Measurements from ENCODE around the gene ZNF474. TPM values are rescaled to one million over a fixed set of nuclear protein-coding genes. Genes with fewer than 3 reads are reported as not detected.

Gene ZNF474
- total and polyA plus RNA-seq, 2 of the 8 experiments (the other 6 are each of a cell fraction or from before 2014, with no cell fraction given): not detected

DNA sequence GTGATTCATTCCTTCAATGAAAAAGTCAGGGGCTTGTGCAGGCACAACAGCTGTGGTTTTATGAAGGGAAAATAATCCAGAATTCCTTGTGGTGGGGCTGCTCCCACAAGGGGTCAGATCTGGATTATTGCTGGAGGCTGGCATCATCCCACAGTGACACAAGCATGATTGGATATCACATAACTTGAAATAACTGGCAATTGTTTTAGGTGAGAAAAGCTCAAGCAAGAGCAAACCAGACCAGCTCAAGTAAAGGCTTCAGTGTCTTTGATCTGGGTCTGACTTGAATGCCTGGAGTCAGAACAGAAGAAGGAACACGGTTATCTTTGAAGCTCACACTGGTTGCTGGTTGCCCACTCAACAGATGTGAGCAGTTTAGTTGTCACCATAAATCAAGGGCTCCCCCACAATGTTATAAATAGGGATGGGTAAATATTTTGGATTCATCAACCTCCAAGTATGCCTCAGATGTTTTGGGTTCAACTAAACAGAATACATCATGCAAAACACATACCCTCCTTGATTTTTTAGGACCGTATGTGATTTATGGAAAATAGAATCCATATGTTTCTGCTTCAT is 3.1 kb upstream of the ZNF474 start:
- no peak overlapping the region for H4K5ac ChIP-seq (ENCODE audit: insufficient read length, low read depth, low read length)
- no peak for DNase-seq (ENCODE audit: low read depth in 1 of 2, low spot score in 2 of 2)
- H2AK5ac ChIP-seq (ENCODE audit: low read depth, low read length): no peak overlapping the region
- WGBS, 2 experiments (ENCODE audit: extremely low coverage in 1 of 2, insufficient coverage in 1 of 2, insufficient read length in 1 of 2, insufficient replicate concordance in 2 of 2, low coverage in 1 of 2, low lambda C conversion rate in 2 of 2, missing lambda C conversion rate in 1 of 2): 86% methylated on average over 2 of the region's 2 CpGs; no CpG with 5 or more reads in 1 of the 2 experiments
- H3K4me1 ChIP-seq (replicated peaks in 1 of 4; ENCODE audit: control insufficient read depth in 3 of 4, insufficient read depth in 4 of 4, low read length in 3 of 4): peaks cover 2 to 6% (median 3%) of the 10 kb centered on the region in 4 experiments; a peak in 3 of 7 replicates
- H3K9me3 ChIP-seq (ENCODE audit: insufficient read depth in 2 of 2, low read depth in 1 of 2, low read length in 1 of 2): no peaks in the 10 kb centered on the region
- H2AFZ ChIP-seq (ENCODE audit: low read length): no peak overlapping the region
- H3K27ac ChIP-seq (ENCODE audit: low read depth, low read length): no peak overlapping the region
- ChIA-PET POLR2A (ENCODE audit: partially characterized antibody) (interaction anchor here (1.2 kb wide), 1 partner anchor 24 kb away, joined by 4 read pairs; no protein-coding TSS in a partner anchor), CTCF (ENCODE audit: partially characterized antibody) (interaction anchor here (0.6 to 2.2 kb wide), 9 partner anchors 10 to 374 kb away, joined by 3 to 14 read pairs (median 4); no protein-coding TSS in a partner anchor)
- H2BK120ac ChIP-seq (replicated peaks; ENCODE audit: low read depth, low read length): no peak overlapping the region
- H2BK12ac ChIP-seq (ENCODE audit: low read depth, low read length): no peak overlapping the region
- H2BK5ac ChIP-seq (ENCODE audit: low read depth, low read length): no peak overlapping the region
- H3K14ac ChIP-seq (ENCODE audit: insufficient read length): no peak overlapping the region
- no peak overlapping the region for H4K91ac ChIP-seq (replicated peaks; ENCODE audit: insufficient read length, low read length)
- no peak overlapping the region for H3K4me2 ChIP-seq (ENCODE audit: insufficient read depth in 1 of 2, low read depth in 2 of 2, low read length in 2 of 2)
- H4K20me1 ChIP-seq (replicated peaks in 1 of 2; ENCODE audit: control insufficient read depth in 1 of 2, insufficient read depth in 2 of 2, low read length in 2 of 2): no peaks in the 10 kb centered on the region
- H3K18ac ChIP-seq (ENCODE audit: extremely low read depth, low read length): no peak overlapping the region
- no peak overlapping the region for H2BK20ac ChIP-seq (ENCODE audit: low read length)
- no peak overlapping the region for H2BK15ac ChIP-seq (ENCODE audit: low read length)
- H3K23me2 ChIP-seq (ENCODE audit: low read depth, low read length): no peaks in the 10 kb centered on the region
- no peak overlapping the region for H4K8ac ChIP-seq (ENCODE audit: extremely low read depth, insufficient read depth, low read length)
- no peaks in the 10 kb centered on the region for H3K36me3 ChIP-seq (ENCODE audit: control insufficient read depth in 2 of 4, insufficient read depth in 4 of 4, low read length in 3 of 4)
- no peaks in the 10 kb centered on the region for H3K27me3 ChIP-seq (replicated peaks in 1 of 4; ENCODE audit: control insufficient read depth in 3 of 4, extremely low read depth in 1 of 4, insufficient read depth in 3 of 4, low read length in 3 of 4)
- no peaks in the 10 kb centered on the region for H3K79me1 ChIP-seq (ENCODE audit: low read depth, low read length)
- FAIRE-seq: no peak
- no peak overlapping the region for H3K56ac ChIP-seq (replicated peaks; ENCODE audit: insufficient read length, low read depth, low read length)
- no peak overlapping the region for H3K9ac ChIP-seq (replicated peaks in 1 of 4; ENCODE audit: extremely low read depth in 1 of 4, low read depth in 3 of 4, low read length in 3 of 4)
- no peaks in the 10 kb centered on the region for H3K79me2 ChIP-seq (ENCODE audit: control insufficient read depth in 1 of 2, insufficient read depth in 2 of 2, low read length in 2 of 2)
- H3K4ac ChIP-seq (replicated peaks; ENCODE audit: insufficient read length, low read depth, low read length): no peak overlapping the region
- no peak overlapping the region for H3K23ac ChIP-seq (ENCODE audit: insufficient read length)
- H3K4me3 ChIP-seq (ENCODE audit: extremely low read depth in 1 of 4, insufficient read depth in 2 of 4, low read depth in 3 of 4, low read length in 4 of 4): no peak overlapping the region

All from H1 (cell line).